ENCODE results near the gene ENO3.

ENO3 gene

GRCh38 chr17:4986403-4986802 lies 35.5 kb downstream of the ENO3 start:
- Histone ChIP-seq H3K23ac (ENCODE audit: low read depth, low read length, poor library complexity) (no peak overlapping the region), H3K36me3 (replicated peaks in 1 of 2; ENCODE audit: control insufficient read depth in 2 of 2, insufficient read depth in 2 of 2, low read length in 2 of 2) (no peaks in the 10 kb centered on the region), H2BK5ac (ENCODE audit: low read length) (peak overlapping the region; percentile 73), H4K91ac (ENCODE audit: low read depth, low read length, poor library complexity) (no peak overlapping the region), H3K4ac (ENCODE audit: low read length) (no peak overlapping the region), H2BK120ac (ENCODE audit: low read depth, low read length) (no peak overlapping the region), H3K4me2 (ENCODE audit: insufficient read depth, low read length, poor library complexity, severe bottlenecking) (peak overlapping the region; percentile 85), H3K18ac (ENCODE audit: low read length) (no peak overlapping the region), H3K27ac (replicated peaks; ENCODE audit: low read length) (no peak overlapping the region), H3K79me1 (ENCODE audit: low read depth, low read length) (no peaks in the 10 kb centered on the region), H3K4me1 (ENCODE audit: control insufficient read depth in 2 of 2, insufficient read depth in 1 of 2, low read depth in 1 of 2, low read length in 2 of 2) (peaks cover 0 to 8% of the 10 kb centered on the region in 2 donors), H3K9ac (ENCODE audit: low read depth, low read length, poor library complexity) (peak overlapping the region; percentile 9), H2BK12ac (ENCODE audit: low read length) (no peak overlapping the region), H2AFZ (ENCODE audit: low read length) (peak overlapping the region; percentile 83), H4K8ac (ENCODE audit: low read depth, low read length) (no peak overlapping the region), H3K9me3 (replicated peaks in 1 of 2; ENCODE audit: control insufficient read depth in 2 of 2, insufficient read depth in 1 of 2, low read depth in 1 of 2, low read length in 2 of 2) (no peaks in the 10 kb centered on the region), H2AK5ac (ENCODE audit: low read depth, low read length) (no peak overlapping the region), H3K4me3 (ENCODE audit: low read length in 2 of 2) (no peak overlapping the region), H3K14ac (ENCODE audit: low read length) (no peak overlapping the region), H3K27me3 (ENCODE audit: control insufficient read depth in 3 of 3, insufficient read depth in 3 of 3, low read depth in 1 of 3, low read length in 3 of 3) (peaks cover 0 to 46% (median 7%) of the 10 kb centered on the region in 3 experiments), H2BK15ac (ENCODE audit: low read length) (no peak overlapping the region)
- no CpG with 5 or more reads among the region's 5 CpGs for WGBS, 2 donors (ENCODE audit: extremely low coverage in 2 of 2, insufficient read length in 2 of 2, insufficient replicate concordance in 1 of 2)
- DNase-seq (ENCODE audit: low spot score) = no peak

GRCh38 chr17:4986951-4987766 lies 36.2 kb downstream of the ENO3 start, which contains the start of gene CAMTA2:
Gene CAMTA2, minus strand, starts transcription at chr17:4987675. Its CDS starts 1,453 bp downstream, at chr17:4986222.
- H3K9me3 ChIP-seq (replicated peaks in 1 of 2; ENCODE audit: control insufficient read depth in 2 of 2, insufficient read depth in 1 of 2, low read depth in 1 of 2, low read length in 2 of 2) = no peaks in the 10 kb centered on the region
- no CpG with 5 or more reads among the region's 78 CpGs for WGBS, 2 donors (ENCODE audit: extremely low coverage in 2 of 2, insufficient read length in 2 of 2, insufficient replicate concordance in 1 of 2)
- peak within 1 kb of the TSS; percentile 73 for H2BK5ac ChIP-seq (ENCODE audit: low read length)
- peaks cover 0 to 50% (median 7%) of the 10 kb centered on the region in 3 experiments for H3K27me3 ChIP-seq (ENCODE audit: control insufficient read depth in 3 of 3, insufficient read depth in 3 of 3, low read depth in 1 of 3, low read length in 3 of 3)
- peak; percentile 73 for DNase-seq (ENCODE audit: low spot score)
- H3K4me1 ChIP-seq (ENCODE audit: control insufficient read depth in 2 of 2, insufficient read depth in 1 of 2, low read depth in 1 of 2, low read length in 2 of 2) = peaks cover 0 to 8% of the 10 kb centered on the region in 2 donors
- H3K23ac ChIP-seq (ENCODE audit: low read depth, low read length, poor library complexity) = peak within 1 kb of the TSS; percentile 86
- peak within 1 kb of the TSS; percentile 75 for H2BK120ac ChIP-seq (ENCODE audit: low read depth, low read length)
- H4K8ac ChIP-seq (ENCODE audit: low read depth, low read length) = peak within 1 kb of the TSS; percentile 57
- H3K14ac ChIP-seq (ENCODE audit: low read length) = peak within 1 kb of the TSS; percentile 90
- H2AFZ ChIP-seq (ENCODE audit: low read length) = peak within 1 kb of the TSS; percentile 83
- no peak within 1 kb of the TSS for H4K91ac ChIP-seq (ENCODE audit: low read depth, low read length, poor library complexity)
- H2BK15ac ChIP-seq (ENCODE audit: low read length) = peak within 1 kb of the TSS; percentile 86
- peak within 1 kb of the TSS; percentile 7 for H2BK12ac ChIP-seq (ENCODE audit: low read length)
- H3K4me3 ChIP-seq (ENCODE audit: low read length in 2 of 2) = peak within 1 kb of the TSS; percentile 45 to 85
- peak within 1 kb of the TSS; percentile 92 for H3K18ac ChIP-seq (ENCODE audit: low read length)
- peak within 1 kb of the TSS; percentile 83 for H3K9ac ChIP-seq (ENCODE audit: low read depth, low read length, poor library complexity)
- peak within 1 kb of the TSS; percentile 85 for H3K4me2 ChIP-seq (ENCODE audit: insufficient read depth, low read length, poor library complexity, severe bottlenecking)
- no peak within 1 kb of the TSS for H3K4ac ChIP-seq (ENCODE audit: low read length)
- H3K36me3 ChIP-seq (replicated peaks in 1 of 2; ENCODE audit: control insufficient read depth in 2 of 2, insufficient read depth in 2 of 2, low read length in 2 of 2) = no peaks in the 10 kb centered on the region
- no peak within 1 kb of the TSS for H3K27ac ChIP-seq (replicated peaks; ENCODE audit: low read length)
- H2AK5ac ChIP-seq (ENCODE audit: low read depth, low read length) = peak within 1 kb of the TSS; percentile 31
- no peaks in the 10 kb centered on the region for H3K79me1 ChIP-seq (ENCODE audit: low read depth, low read length)

- H3K23ac ChIP-seq (ENCODE audit: low read depth, low read length, poor library complexity) = peak overlapping the region; percentile 10
- DNase-seq (ENCODE audit: low spot score) = no peak
- H2BK5ac ChIP-seq (ENCODE audit: low read length) = peak overlapping the region; percentile 73
- H3K4me1 ChIP-seq (ENCODE audit: control insufficient read depth in 2 of 2, insufficient read depth in 1 of 2, low read depth in 1 of 2, low read length in 2 of 2) = peaks cover 0 to 8% of the 10 kb centered on the region in 2 donors
- H3K79me1 ChIP-seq (ENCODE audit: low read depth, low read length) = no peaks in the 10 kb centered on the region
- no peak overlapping the region for H4K91ac ChIP-seq (ENCODE audit: low read depth, low read length, poor library complexity)
- no peak overlapping the region for H2BK15ac ChIP-seq (ENCODE audit: low read length)
- no peak overlapping the region for H4K8ac ChIP-seq (ENCODE audit: low read depth, low read length)
- no peaks in the 10 kb centered on the region for H3K36me3 ChIP-seq (replicated peaks in 1 of 2; ENCODE audit: control insufficient read depth in 2 of 2, insufficient read depth in 2 of 2, low read length in 2 of 2)
- peak overlapping the region; percentile 90 for H3K14ac ChIP-seq (ENCODE audit: low read length)
- no peak overlapping the region for H2BK120ac ChIP-seq (ENCODE audit: low read depth, low read length)
- H3K4ac ChIP-seq (ENCODE audit: low read length) = no peak overlapping the region
- H3K27ac ChIP-seq (replicated peaks; ENCODE audit: low read length) = no peak overlapping the region
- peak overlapping the region; percentile 85 for H3K4me2 ChIP-seq (ENCODE audit: insufficient read depth, low read length, poor library complexity, severe bottlenecking)
- H3K27me3 ChIP-seq (ENCODE audit: control insufficient read depth in 3 of 3, insufficient read depth in 3 of 3, low read depth in 1 of 3, low read length in 3 of 3) = peaks cover 0 to 50% (median 7%) of the 10 kb centered on the region in 3 experiments
- H3K9me3 ChIP-seq (replicated peaks in 1 of 2; ENCODE audit: control insufficient read depth in 2 of 2, insufficient read depth in 1 of 2, low read depth in 1 of 2, low read length in 2 of 2) = no peaks in the 10 kb centered on the region
- whole genome bisulfite sequencing, 2 donors (ENCODE audit: extremely low coverage in 2 of 2, insufficient read length in 2 of 2, insufficient replicate concordance in 1 of 2) = no CpG with 5 or more reads among the region's 30 CpGs
- H2AFZ ChIP-seq (ENCODE audit: low read length) = peak overlapping the region; percentile 83
- H2AK5ac ChIP-seq (ENCODE audit: low read depth, low read length) = peak overlapping the region; percentile 31
- H2BK12ac ChIP-seq (ENCODE audit: low read length) = peak overlapping the region; percentile 7
- H3K9ac ChIP-seq (ENCODE audit: low read depth, low read length, poor library complexity) = peak overlapping the region; percentile 50
- peak overlapping the region; percentile 45 to 85 for H3K4me3 ChIP-seq (ENCODE audit: low read length in 2 of 2)
- peak overlapping the region; percentile 92 for H3K18ac ChIP-seq (ENCODE audit: low read length)
Observed at GRCh38 chr17:4987767-4988567, 37.0 kb downstream of the ENO3 start.

Data from neuronal stem cell (in vitro differentiated cells).